Measurements from ENCODE around the gene RNF26. TPM values are rescaled to one million over a fixed set of nuclear protein-coding genes. Genes with fewer than 3 reads are reported as not detected.

RNF26 gene
- total and polyA plus RNA-seq, 2 of the 13 experiments (the other 11 are each of a cell fraction or from before 2014, with no cell fraction given) = 11.9 to 26.3 TPM

DNA sequence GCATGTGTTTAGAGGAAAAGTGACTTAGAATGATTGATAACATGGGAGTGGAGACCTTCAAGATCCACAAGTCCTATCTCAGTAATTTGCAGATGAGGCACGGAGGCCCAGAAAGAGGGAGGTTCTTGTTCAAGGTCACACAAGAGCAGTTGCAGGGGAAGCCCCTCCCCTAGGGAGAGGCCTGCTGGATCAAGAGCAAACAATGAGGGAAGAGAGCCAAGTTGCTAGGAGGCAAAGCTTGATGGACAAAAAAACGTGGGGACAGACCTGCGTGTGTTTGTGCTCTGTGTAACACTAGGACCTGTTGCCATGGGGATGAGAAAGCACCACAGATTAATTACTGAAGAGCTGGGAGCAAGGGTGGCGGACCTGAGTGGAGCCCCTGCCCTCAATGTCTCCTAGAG lies 18.5 kb downstream of the RNF26 start (continued):
- TF ChIP-seq, protein P1, sequence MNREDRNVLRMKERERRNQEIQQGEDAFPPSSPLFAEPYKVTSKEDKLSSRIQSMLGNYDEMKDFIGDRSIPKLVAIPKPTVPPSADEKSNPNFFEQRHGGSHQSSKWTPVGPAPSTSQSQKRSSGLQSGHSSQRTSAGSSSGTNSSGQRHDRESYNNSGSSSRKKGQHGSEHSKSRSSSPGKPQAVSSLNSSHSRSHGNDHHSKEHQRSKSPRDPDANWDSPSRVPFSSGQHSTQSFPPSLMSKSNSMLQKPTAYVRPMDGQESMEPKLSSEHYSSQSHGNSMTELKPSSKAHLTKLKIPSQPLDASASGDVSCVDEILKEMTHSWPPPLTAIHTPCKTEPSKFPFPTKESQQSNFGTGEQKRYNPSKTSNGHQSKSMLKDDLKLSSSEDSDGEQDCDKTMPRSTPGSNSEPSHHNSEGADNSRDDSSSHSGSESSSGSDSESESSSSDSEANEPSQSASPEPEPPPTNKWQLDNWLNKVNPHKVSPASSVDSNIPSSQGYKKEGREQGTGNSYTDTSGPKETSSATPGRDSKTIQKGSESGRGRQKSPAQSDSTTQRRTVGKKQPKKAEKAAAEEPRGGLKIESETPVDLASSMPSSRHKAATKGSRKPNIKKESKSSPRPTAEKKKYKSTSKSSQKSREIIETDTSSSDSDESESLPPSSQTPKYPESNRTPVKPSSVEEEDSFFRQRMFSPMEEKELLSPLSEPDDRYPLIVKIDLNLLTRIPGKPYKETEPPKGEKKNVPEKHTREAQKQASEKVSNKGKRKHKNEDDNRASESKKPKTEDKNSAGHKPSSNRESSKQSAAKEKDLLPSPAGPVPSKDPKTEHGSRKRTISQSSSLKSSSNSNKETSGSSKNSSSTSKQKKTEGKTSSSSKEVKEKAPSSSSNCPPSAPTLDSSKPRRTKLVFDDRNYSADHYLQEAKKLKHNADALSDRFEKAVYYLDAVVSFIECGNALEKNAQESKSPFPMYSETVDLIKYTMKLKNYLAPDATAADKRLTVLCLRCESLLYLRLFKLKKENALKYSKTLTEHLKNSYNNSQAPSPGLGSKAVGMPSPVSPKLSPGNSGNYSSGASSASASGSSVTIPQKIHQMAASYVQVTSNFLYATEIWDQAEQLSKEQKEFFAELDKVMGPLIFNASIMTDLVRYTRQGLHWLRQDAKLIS (CRISPR knock-in tag; IDR thresholded peaks at IDR 0.05) = no peak
- TF ChIP-seq POGZ (CRISPR knock-in tag; IDR thresholded peaks at IDR 0.05) = peak; percentile 57
- TF ChIP-seq DNMT3B (CRISPR knock-in tag; conservative IDR thresholded peaks at IDR 0.05) = no peak
- TF ChIP-seq RELA (CRISPR knock-in tag; IDR thresholded peaks at IDR 0.05) = no peak
- TF ChIP-seq, protein P2, sequence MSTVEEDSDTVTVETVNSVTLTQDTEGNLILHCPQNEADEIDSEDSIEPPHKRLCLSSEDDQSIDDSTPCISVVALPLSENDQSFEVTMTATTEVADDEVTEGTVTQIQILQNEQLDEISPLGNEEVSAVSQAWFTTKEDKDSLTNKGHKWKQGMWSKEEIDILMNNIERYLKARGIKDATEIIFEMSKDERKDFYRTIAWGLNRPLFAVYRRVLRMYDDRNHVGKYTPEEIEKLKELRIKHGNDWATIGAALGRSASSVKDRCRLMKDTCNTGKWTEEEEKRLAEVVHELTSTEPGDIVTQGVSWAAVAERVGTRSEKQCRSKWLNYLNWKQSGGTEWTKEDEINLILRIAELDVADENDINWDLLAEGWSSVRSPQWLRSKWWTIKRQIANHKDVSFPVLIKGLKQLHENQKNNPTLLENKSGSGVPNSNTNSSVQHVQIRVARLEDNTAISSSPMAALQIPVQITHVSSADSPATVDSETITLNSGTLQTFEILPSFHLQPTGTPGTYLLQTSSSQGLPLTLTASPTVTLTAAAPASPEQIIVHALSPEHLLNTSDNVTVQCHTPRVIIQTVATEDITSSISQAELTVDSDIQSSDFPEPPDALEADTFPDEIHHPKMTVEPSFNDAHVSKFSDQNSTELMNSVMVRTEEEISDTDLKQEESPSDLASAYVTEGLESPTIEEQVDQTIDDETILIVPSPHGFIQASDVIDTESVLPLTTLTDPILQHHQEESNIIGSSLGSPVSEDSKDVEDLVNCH (CRISPR knock-in tag; IDR thresholded peaks at IDR 0.05) = no peak
- TF ChIP-seq, protein P3, sequence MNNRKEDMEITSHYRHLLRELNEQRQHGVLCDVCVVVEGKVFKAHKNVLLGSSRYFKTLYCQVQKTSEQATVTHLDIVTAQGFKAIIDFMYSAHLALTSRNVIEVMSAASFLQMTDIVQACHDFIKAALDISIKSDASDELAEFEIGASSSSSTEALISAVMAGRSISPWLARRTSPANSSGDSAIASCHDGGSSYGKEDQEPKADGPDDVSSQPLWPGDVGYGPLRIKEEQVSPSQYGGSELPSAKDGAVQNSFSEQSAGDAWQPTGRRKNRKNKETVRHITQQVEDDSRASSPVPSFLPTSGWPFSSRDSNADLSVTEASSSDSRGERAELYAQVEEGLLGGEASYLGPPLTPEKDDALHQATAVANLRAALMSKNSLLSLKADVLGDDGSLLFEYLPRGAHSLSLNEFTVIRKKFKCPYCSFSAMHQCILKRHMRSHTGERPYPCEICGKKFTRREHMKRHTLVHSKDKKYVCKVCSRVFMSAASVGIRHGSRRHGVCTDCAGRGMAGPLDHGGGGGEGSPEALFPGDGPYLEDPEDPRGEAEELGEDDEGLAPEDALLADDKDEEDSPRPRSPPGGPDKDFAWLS (CRISPR knock-in tag; IDR thresholded peaks at IDR 0.05; ENCODE audit: borderline replicate concordance) = no peak
- no peak for TF ChIP-seq ZNF570 (CRISPR knock-in tag; IDR thresholded peaks at IDR 0.05; ENCODE audit: borderline replicate concordance)
- TF ChIP-seq BORCS8-MEF2B (CRISPR knock-in tag; IDR thresholded peaks at IDR 0.05) = no peak
- TF ChIP-seq GATAD2A (CRISPR knock-in tag; IDR thresholded peaks at IDR 0.05) = peak; percentile 82
- TF ChIP-seq MIER3 (CRISPR knock-in tag; IDR thresholded peaks at IDR 0.05; ENCODE audit: borderline replicate concordance) = no peak
- no peak for TF ChIP-seq SKI (IDR thresholded peaks at IDR 0.05; ENCODE audit: partially characterized antibody)
- no peak for TF ChIP-seq SNRNP70 (IDR thresholded peaks at IDR 0.05; ENCODE audit: low read depth, low read length)
- TF ChIP-seq TAF15 (IDR thresholded peaks at IDR 0.05; ENCODE audit: low read depth, low read length, poor library complexity, severe bottlenecking) = no peak
- no peak for TF ChIP-seq PRPF4 (IDR thresholded peaks at IDR 0.05; ENCODE audit: low read depth, low read length, poor library complexity, severe bottlenecking)
- TF ChIP-seq, protein P4, sequence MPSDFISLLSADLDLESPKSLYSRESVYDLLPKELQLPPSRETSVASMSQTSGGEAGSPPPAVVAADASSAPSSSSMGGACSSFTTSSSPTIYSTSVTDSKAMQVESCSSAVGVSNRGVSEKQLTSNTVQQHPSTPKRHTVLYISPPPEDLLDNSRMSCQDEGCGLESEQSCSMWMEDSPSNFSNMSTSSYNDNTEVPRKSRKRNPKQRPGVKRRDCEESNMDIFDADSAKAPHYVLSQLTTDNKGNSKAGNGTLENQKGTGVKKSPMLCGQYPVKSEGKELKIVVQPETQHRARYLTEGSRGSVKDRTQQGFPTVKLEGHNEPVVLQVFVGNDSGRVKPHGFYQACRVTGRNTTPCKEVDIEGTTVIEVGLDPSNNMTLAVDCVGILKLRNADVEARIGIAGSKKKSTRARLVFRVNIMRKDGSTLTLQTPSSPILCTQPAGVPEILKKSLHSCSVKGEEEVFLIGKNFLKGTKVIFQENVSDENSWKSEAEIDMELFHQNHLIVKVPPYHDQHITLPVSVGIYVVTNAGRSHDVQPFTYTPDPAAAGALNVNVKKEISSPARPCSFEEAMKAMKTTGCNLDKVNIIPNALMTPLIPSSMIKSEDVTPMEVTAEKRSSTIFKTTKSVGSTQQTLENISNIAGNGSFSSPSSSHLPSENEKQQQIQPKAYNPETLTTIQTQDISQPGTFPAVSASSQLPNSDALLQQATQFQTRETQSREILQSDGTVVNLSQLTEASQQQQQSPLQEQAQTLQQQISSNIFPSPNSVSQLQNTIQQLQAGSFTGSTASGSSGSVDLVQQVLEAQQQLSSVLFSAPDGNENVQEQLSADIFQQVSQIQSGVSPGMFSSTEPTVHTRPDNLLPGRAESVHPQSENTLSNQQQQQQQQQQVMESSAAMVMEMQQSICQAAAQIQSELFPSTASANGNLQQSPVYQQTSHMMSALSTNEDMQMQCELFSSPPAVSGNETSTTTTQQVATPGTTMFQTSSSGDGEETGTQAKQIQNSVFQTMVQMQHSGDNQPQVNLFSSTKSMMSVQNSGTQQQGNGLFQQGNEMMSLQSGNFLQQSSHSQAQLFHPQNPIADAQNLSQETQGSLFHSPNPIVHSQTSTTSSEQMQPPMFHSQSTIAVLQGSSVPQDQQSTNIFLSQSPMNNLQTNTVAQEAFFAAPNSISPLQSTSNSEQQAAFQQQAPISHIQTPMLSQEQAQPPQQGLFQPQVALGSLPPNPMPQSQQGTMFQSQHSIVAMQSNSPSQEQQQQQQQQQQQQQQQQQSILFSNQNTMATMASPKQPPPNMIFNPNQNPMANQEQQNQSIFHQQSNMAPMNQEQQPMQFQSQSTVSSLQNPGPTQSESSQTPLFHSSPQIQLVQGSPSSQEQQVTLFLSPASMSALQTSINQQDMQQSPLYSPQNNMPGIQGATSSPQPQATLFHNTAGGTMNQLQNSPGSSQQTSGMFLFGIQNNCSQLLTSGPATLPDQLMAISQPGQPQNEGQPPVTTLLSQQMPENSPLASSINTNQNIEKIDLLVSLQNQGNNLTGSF (CRISPR knock-in tag; IDR thresholded peaks at IDR 0.05) = no peak
- TF ChIP-seq ZNF138 (CRISPR knock-in tag; IDR thresholded peaks at IDR 0.05; ENCODE audit: low read depth) = no peak
- no peak for TF ChIP-seq ZNF569 (CRISPR knock-in tag; IDR thresholded peaks at IDR 0.05; ENCODE audit: borderline replicate concordance)
